NOMO-1 treated with DMSO at 0.1 percent for 48 hours (cell line): ENCODE data around the gene ERCC5.

Source experiments
- DNase-seq: peaks from one replicate; lab custom pipeline; 2025; ENCODE audit not compliant: unreplicated experiment; lab: John Stamatoyannopoulos, UW

Gene ERCC5

GRCh38 chr13:102915393-102915930 lies 69.6 kb downstream of the ERCC5 start:
- DNase-seq: no peak

GRCh38 chr13:102917019-102917418 lies 71.2 kb downstream of the ERCC5 start:
- no peak for DNase-seq

GRCh38 chr13:102922184-102922583 lies 76.4 kb downstream of the ERCC5 start:
- DNase-seq: no peak
